ENCODE results near the gene PRKG1.

- TF ChIP-seq CTCF (conservative IDR thresholded peaks at IDR 0.05 in 1 of 2, IDR thresholded peaks at IDR 0.05 in 1 of 2; ENCODE audit: low read depth in 1 of 2, low read length in 2 of 2) (no peak), EZH2 (IDR thresholded peaks at IDR 0.05; ENCODE audit: low read length, missing control alignments) (no peak)
These were observed 876.8 kb downstream of the PRKG1 start for GRCh38 chr10:51950996-51951555.
